Measurements from ENCODE around the gene RBM19. TPM values are rescaled to one million over a fixed set of nuclear protein-coding genes. Genes with fewer than 3 reads are reported as not detected.
A peak's percentile ranks its signal among the peaks of the same experiment; 100 is the strongest.

The RBM19 gene
- polyA plus RNA-seq, 2 of the 4 experiments (the other 2 are of a cell fraction), result 16.0 to 18.6 TPM

DNA sequence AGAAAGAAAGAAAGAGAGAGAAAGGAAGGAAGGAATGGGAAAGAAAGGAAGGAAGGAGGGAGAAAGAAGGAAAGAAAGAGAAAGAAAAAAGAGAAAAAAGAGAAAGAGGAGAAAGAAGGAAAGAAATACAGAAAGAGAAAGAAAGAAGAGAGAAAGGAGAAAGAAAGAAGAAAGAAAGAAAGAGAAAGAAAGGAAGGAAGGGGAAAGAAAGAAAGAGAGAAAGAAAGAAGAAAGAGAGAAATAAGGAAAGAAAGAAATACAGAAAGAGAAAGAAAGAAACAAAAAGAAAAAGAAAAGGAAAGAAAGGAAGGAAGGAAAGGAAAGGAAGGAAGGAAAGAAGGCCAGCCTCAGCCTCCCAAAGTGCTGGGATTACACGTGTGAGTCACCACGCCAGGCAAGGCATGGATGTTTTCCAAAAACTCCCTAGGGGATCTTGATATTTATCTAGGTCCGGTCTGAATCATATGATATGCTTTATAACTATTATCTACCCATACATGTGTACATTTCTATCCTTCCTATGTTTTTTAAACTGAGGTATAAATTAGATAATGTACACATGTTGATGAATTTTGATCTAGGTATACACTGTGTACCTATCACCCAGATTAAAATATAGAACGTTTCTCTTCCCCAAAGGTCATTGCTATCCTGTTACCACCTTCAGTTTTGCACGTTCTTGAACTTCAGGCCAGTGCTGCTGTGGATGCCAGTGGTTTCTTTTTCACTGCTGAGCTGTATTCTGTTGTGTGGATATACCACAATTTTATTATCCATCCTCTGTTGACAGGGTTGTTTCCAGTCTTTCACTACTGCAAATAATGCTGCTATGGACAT, 177.9 kb downstream of the RBM19 start:
- CTCF ChIA-PET, result no interaction called here
- WGBS (ENCODE audit: missing lambda C conversion rate), result 1% methylated on average over 5 of the region's 5 CpGs
- ATAC-seq, result no peak; a peak in 1 of 6 replicates

DNA sequence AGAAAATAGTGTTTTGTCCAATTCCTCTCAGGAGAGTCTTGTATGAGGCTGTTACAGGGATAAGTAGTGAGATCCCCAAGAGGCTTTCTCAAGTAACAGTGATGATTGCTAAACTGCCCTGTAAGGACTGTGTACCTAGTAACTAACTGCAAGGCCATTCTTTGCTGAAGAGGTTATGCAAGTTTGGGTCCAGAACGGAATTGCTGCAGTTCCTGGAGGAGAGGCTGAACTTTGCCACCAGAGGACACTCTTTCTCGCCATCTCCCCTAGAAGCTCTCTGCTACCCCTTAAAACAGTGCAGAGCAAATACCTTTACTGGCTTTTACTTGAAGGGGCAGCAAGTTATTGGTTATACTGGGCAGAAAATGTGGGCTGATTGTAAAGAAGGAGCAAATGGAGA, 180.0 kb downstream of the RBM19 start:
- Histone ChIP-seq H3K4me3 (no peak overlapping the region), H3K4me1 (0 out of 3 replicates have a peak, but pooled peaks cover 5% of the 10 kb centered on the region), H3K4me2 (no peak overlapping the region), H3K27ac (no peak overlapping the region), H3K9me3 (0 out of 3 replicates have a peak, but pooled peaks cover 6% of the 10 kb centered on the region)
- DNase-seq (ENCODE audit: low read depth in 1 of 2, low spot score in 1 of 2) (no peak), ATAC-seq (no peak; a peak in 1 of 6 replicates), FAIRE-seq (no peak)
- POLR2A ChIA-PET, result no interaction called here
- TF ChIP-seq ESRRA (IDR thresholded peaks at IDR 0.05; ENCODE audit: borderline replicate concordance, low read length) (no peak), HDAC2 (IDR thresholded peaks at IDR 0.05) (no peak), CBX8 (IDR thresholded peaks at IDR 0.05) (no peak), TFCP2L1 (CRISPR knock-in tag; IDR thresholded peaks at IDR 0.05) (no peak), CHD4 (IDR thresholded peaks at IDR 0.05; ENCODE audit: borderline replicate concordance) (no peak), NFE2L2 (conservative IDR thresholded peaks at IDR 0.05; ENCODE audit: low read length) (no peak), NPAS2 (CRISPR knock-in tag; IDR thresholded peaks at IDR 0.05; ENCODE audit: borderline replicate concordance) (no peak), FOSB (CRISPR knock-in tag; IDR thresholded peaks at IDR 0.05) (no peak), MAFK (IDR thresholded peaks at IDR 0.05; ENCODE audit: partially characterized antibody) (no peak), KDM5A (IDR thresholded peaks at IDR 0.05) (no peak), HOXB13 (CRISPR knock-in tag; IDR thresholded peaks at IDR 0.05; ENCODE audit: low read depth) (no peak), FOXS1 (CRISPR knock-in tag; IDR thresholded peaks at IDR 0.05) (no peak), CHD2 (IDR thresholded peaks at IDR 0.05; ENCODE audit: low read length, partially characterized antibody) (no peak), MAZ (IDR thresholded peaks at IDR 0.05; ENCODE audit: borderline replicate concordance, low read depth, low read length) (no peak), KDM1A (IDR thresholded peaks at IDR 0.05; ENCODE audit: low read depth) (no peak)
- TF ChIP-seq, protein P1, sequence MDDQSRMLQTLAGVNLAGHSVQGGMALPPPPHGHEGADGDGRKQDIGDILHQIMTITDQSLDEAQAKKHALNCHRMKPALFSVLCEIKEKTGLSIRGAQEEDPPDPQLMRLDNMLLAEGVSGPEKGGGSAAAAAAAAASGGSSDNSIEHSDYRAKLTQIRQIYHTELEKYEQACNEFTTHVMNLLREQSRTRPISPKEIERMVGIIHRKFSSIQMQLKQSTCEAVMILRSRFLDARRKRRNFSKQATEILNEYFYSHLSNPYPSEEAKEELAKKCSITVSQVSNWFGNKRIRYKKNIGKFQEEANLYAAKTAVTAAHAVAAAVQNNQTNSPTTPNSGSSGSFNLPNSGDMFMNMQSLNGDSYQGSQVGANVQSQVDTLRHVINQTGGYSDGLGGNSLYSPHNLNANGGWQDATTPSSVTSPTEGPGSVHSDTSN (IDR thresholded peaks at IDR 0.05), result no peak
- TF ChIP-seq, protein P2, sequence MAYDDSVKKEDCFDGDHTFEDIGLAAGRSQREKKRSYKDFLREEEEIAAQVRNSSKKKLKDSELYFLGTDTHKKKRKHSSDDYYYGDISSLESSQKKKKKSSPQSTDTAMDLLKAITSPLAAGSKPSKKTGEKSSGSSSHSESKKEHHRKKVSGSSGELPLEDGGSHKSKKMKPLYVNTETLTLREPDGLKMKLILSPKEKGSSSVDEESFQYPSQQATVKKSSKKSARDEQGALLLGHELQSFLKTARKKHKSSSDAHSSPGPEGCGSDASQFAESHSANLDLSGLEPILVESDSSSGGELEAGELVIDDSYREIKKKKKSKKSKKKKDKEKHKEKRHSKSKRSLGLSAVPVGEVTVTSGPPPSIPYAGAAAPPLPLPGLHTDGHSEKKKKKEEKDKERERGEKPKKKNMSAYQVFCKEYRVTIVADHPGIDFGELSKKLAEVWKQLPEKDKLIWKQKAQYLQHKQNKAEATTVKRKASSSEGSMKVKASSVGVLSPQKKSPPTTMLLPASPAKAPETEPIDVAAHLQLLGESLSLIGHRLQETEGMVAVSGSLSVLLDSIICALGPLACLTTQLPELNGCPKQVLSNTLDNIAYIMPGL (CRISPR knock-in tag; IDR thresholded peaks at IDR 0.05; ENCODE audit: borderline replicate concordance), result no peak
- TF ChIP-seq, protein P3, sequence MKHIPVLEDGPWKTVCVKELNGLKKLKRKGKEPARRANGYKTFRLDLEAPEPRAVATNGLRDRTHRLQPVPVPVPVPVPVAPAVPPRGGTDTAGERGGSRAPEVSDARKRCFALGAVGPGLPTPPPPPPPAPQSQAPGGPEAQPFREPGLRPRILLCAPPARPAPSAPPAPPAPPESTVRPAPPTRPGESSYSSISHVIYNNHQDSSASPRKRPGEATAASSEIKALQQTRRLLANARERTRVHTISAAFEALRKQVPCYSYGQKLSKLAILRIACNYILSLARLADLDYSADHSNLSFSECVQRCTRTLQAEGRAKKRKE (CRISPR knock-in tag; IDR thresholded peaks at IDR 0.05; ENCODE audit: low read depth), result no peak
- TF ChIP-seq, protein P4, sequence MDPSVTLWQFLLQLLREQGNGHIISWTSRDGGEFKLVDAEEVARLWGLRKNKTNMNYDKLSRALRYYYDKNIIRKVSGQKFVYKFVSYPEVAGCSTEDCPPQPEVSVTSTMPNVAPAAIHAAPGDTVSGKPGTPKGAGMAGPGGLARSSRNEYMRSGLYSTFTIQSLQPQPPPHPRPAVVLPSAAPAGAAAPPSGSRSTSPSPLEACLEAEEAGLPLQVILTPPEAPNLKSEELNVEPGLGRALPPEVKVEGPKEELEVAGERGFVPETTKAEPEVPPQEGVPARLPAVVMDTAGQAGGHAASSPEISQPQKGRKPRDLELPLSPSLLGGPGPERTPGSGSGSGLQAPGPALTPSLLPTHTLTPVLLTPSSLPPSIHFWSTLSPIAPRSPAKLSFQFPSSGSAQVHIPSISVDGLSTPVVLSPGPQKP (IDR thresholded peaks at IDR 0.05; ENCODE audit: low read depth, low read length), result no peak
- TF ChIP-seq, protein P5, sequence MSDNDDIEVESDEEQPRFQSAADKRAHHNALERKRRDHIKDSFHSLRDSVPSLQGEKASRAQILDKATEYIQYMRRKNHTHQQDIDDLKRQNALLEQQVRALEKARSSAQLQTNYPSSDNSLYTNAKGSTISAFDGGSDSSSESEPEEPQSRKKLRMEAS (IDR thresholded peaks at IDR 0.05), result no peak
- WGBS (ENCODE audit: missing lambda C conversion rate), result 19% methylated on average over 2 of the region's 2 CpGs
- CTCF ChIA-PET, result interaction anchor here (1.4 kb wide), 1 partner anchor 13 kb away, joined by 3 read pairs; no protein-coding TSS in a partner anchor

More for the DNA sequence above, 177.9 kb downstream of the RBM19 start:
- Histone ChIP-seq H3K9me3 (0 out of 3 replicates have a peak, but pooled peaks cover 6% of the 10 kb centered on the region), H3K4me2 (no peak overlapping the region), H3K4me3 (no peak overlapping the region), H3K27ac (no peak overlapping the region), H3K4me1 (0 out of 3 replicates have a peak, but pooled peaks cover 2% of the 10 kb centered on the region)
- POLR2A ChIA-PET, result no interaction called here
- FAIRE-seq (no peak), DNase-seq (ENCODE audit: low read depth in 1 of 2, low spot score in 1 of 2) (no peak)
- no peak; the same call in 1 of the 2 replicates for TF ChIP-seq FOSL2 (IDR thresholded peaks at IDR 0.05)
- peak; percentile 26; the same call in 1 of the 2 replicates for TF ChIP-seq FOSL2 (CRISPR knock-in tag; IDR thresholded peaks at IDR 0.05)
- no peak for TF ChIP-seq CBX2 (IDR thresholded peaks at IDR 0.05; ENCODE audit: borderline replicate concordance, low read depth)

Measured in A549 (cell line).